ENCODE results near the gene CPNE4.

Gene CPNE4

DNA sequence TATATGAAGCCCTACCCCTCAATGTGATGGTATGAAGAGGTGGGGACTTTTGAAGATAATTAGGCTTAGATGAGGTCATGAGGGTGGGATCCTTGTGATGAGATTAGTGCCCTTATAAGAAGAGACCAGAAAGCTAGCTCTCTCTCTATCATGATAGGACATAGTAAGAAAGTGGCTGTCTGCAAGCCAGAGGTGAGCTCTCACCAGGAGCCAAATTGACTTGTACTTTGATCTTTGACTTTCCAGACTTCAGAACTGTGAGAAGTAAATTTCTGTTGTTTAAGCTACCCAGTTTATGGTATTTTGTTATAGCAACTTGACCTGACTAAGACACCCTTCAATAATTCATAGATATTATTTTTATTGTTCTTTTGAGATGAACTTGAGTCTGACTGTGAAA lies 502.2 kb downstream of the CPNE4 start:
- no peak overlapping the region for H3K9ac ChIP-seq (ENCODE audit: low read length)
- H3K27me3 ChIP-seq (ENCODE audit: control insufficient read depth in 1 of 2, insufficient read depth in 2 of 2, low read length in 2 of 2) = no peaks in the 10 kb centered on the region
- H3K27ac ChIP-seq (ENCODE audit: low read depth, low read length) = no peak overlapping the region
- no peaks in the 10 kb centered on the region for H3K36me3 ChIP-seq (ENCODE audit: insufficient read depth, low read length)
- no peaks in the 10 kb centered on the region for H3K4me1 ChIP-seq (ENCODE audit: insufficient read depth, low read length)
- H3K4me3 ChIP-seq (ENCODE audit: low read depth in 1 of 2, low read length in 2 of 2) = no peak overlapping the region
- H3K9me3 ChIP-seq (ENCODE audit: low read length) = no peaks in the 10 kb centered on the region

DNA sequence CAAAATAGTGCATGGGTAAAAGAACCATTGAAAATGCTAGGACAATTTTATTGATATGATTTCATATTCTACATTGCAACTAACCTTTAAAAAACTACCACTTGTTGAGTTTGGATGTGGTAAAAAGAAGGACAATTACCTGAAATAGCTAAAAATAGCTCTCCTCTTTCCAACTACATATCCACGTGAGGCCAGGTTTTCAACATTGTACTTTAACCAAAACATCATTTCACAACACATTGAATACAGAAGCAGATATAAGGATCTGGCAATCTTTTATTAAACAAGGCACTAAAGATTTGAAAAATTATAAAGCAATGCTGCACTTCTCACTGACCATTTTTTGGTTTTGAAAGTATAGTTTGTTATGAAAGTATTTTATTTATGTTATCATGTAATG lies 504.0 kb downstream of the CPNE4 start:
- Histone ChIP-seq H3K27ac (ENCODE audit: low read depth, low read length) (no peak overlapping the region), H3K4me1 (ENCODE audit: insufficient read depth, low read length) (no peaks in the 10 kb centered on the region), H3K27me3 (ENCODE audit: control insufficient read depth in 1 of 2, insufficient read depth in 2 of 2, low read length in 2 of 2) (peaks cover 0 to 7% of the 10 kb centered on the region in 2 donors), H3K9me3 (ENCODE audit: low read length) (no peaks in the 10 kb centered on the region), H3K9ac (ENCODE audit: low read length) (no peak overlapping the region), H3K36me3 (ENCODE audit: insufficient read depth, low read length) (no peaks in the 10 kb centered on the region), H3K4me3 (ENCODE audit: low read depth in 1 of 2, low read length in 2 of 2) (no peak overlapping the region)

- Histone ChIP-seq H3K36me3 (ENCODE audit: insufficient read depth, low read length) (no peaks in the 10 kb centered on the region), H3K9ac (ENCODE audit: low read length) (no peak overlapping the region), H3K27me3 (ENCODE audit: control insufficient read depth in 1 of 2, insufficient read depth in 2 of 2, low read length in 2 of 2) (peaks cover 0 to 7% of the 10 kb centered on the region in 2 donors), H3K9me3 (ENCODE audit: low read length) (no peaks in the 10 kb centered on the region), H3K27ac (ENCODE audit: low read depth, low read length) (no peak overlapping the region), H3K4me3 (ENCODE audit: low read depth in 1 of 2, low read length in 2 of 2) (no peak overlapping the region), H3K4me1 (ENCODE audit: insufficient read depth, low read length) (no peaks in the 10 kb centered on the region)
These were observed 504.4 kb downstream of the CPNE4 start for GRCh38 chr3:131530388-131530787.

- no peaks in the 10 kb centered on the region for H3K9me3 ChIP-seq (ENCODE audit: low read length)
- no peaks in the 10 kb centered on the region for H3K4me1 ChIP-seq (ENCODE audit: insufficient read depth, low read length)
- H3K9ac ChIP-seq (ENCODE audit: low read length) = no peak overlapping the region
- peaks cover 3 to 7% of the 10 kb centered on the region in 2 donors for H3K27me3 ChIP-seq (ENCODE audit: control insufficient read depth in 1 of 2, insufficient read depth in 2 of 2, low read length in 2 of 2)
- H3K36me3 ChIP-seq (ENCODE audit: insufficient read depth, low read length) = no peaks in the 10 kb centered on the region
- H3K27ac ChIP-seq (ENCODE audit: low read depth, low read length) = no peak overlapping the region
- peak overlapping the region in 1 of 2 donors; percentile 12 for H3K4me3 ChIP-seq (ENCODE audit: low read depth in 1 of 2, low read length in 2 of 2)
These were observed 507.9 kb downstream of the CPNE4 start for GRCh38 chr3:131526801-131527347.

DNA sequence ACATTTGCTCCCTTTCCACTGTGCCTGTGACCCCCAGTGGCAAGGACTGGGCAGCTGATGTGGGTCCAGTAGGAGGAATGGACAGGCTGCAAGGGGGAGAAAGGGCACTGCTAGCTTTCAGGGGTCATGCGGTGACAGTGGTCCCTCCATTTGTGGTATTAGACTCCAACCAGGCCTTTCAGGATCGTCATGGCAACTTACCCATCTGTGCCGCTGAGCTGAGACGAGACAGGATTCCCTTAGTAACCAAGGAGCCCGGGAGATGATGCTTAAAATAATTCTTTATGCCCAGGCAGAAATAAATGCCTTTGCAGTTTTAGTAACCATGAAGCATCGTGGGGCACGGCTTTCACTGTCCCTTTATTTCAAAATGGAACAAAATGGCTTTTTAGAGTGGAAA lies 516.1 kb downstream of the CPNE4 start:
- H3K9me3 ChIP-seq (ENCODE audit: low read length) = no peaks in the 10 kb centered on the region
- no peaks in the 10 kb centered on the region for H3K27me3 ChIP-seq (ENCODE audit: control insufficient read depth in 1 of 2, insufficient read depth in 2 of 2, low read length in 2 of 2)
- H3K4me1 ChIP-seq (ENCODE audit: insufficient read depth, low read length) = no peaks in the 10 kb centered on the region
- H3K36me3 ChIP-seq (ENCODE audit: insufficient read depth, low read length) = no peaks in the 10 kb centered on the region
- H3K4me3 ChIP-seq (ENCODE audit: low read depth in 1 of 2, low read length in 2 of 2) = no peak overlapping the region
- H3K9ac ChIP-seq (ENCODE audit: low read length) = no peak overlapping the region
- no peak overlapping the region for H3K27ac ChIP-seq (ENCODE audit: low read depth, low read length)

DNA sequence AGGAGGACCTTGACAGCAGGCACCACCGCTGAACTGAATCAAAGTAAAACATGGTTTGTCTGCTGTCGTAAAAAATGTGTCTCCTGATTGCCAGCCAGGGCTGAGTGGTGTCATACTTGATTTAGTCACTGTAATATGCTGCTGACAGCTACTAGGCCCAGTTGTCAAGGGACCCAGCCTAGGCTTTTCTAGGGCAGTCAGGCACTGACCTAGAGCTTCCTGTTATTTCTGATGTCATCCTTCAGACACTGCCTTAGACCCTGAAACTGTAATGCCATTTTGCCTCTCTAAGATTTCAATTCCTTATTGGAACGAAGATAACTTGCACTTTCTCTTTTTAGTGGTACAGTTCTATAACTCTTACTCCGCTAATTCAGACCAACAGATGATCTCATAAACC lies 529.4 kb downstream of the CPNE4 start:
- no peak overlapping the region for H3K4me3 ChIP-seq (ENCODE audit: low read depth in 1 of 2, low read length in 2 of 2)
- H3K36me3 ChIP-seq (ENCODE audit: insufficient read depth, low read length) = no peaks in the 10 kb centered on the region
- peaks cover 23% of the 10 kb centered on the region for H3K4me1 ChIP-seq (ENCODE audit: insufficient read depth, low read length)
- no peak overlapping the region for H3K27ac ChIP-seq (ENCODE audit: low read depth, low read length)
- no peak overlapping the region for H3K9ac ChIP-seq (ENCODE audit: low read length)
- no peaks in the 10 kb centered on the region for H3K27me3 ChIP-seq (ENCODE audit: control insufficient read depth in 1 of 2, insufficient read depth in 2 of 2, low read length in 2 of 2)
- no peaks in the 10 kb centered on the region for H3K9me3 ChIP-seq (ENCODE audit: low read length)

DNA sequence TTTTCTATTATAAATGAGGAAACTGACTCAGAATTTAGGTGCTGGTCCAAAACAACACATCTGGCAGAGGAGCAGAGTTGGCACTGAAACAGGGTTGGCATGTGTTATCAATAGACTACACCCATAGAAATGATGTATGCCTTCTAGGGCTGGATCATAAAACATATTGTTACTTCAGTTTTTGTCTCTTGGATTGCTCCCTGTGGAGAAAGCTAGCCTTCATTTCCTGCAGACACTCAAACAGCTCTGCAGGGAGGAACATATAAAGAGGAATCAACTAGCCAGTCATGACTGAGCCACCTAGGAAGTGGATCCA lies 531.5 kb downstream of the CPNE4 start:
- H3K27ac ChIP-seq (ENCODE audit: low read depth, low read length) = peak overlapping the region; percentile 84
- H3K36me3 ChIP-seq (ENCODE audit: insufficient read depth, low read length) = no peaks in the 10 kb centered on the region
- H3K4me1 ChIP-seq (ENCODE audit: insufficient read depth, low read length) = peaks cover 23% of the 10 kb centered on the region
- no peaks in the 10 kb centered on the region for H3K27me3 ChIP-seq (ENCODE audit: control insufficient read depth in 1 of 2, insufficient read depth in 2 of 2, low read length in 2 of 2)
- peak overlapping the region; percentile 92 to 95 for H3K4me3 ChIP-seq (ENCODE audit: low read depth in 1 of 2, low read length in 2 of 2)
- no peaks in the 10 kb centered on the region for H3K9me3 ChIP-seq (ENCODE audit: low read length)
- peak overlapping the region; percentile 72 for H3K9ac ChIP-seq (ENCODE audit: low read length)

GRCh38 chr3:131502530-131503319 lies 532.1 kb downstream of the CPNE4 start, which contains the start of gene MRPL3:
Gene MRPL3, minus strand, starts transcription at chr3:131502971. Its CDS starts 150 bp downstream, at chr3:131502821.
- Histone ChIP-seq H3K4me3 (ENCODE audit: low read depth in 1 of 2, low read length in 2 of 2) (peak within 1 kb of the TSS; percentile 92 to 95), H3K36me3 (ENCODE audit: insufficient read depth, low read length) (peaks cover 4% of the 10 kb centered on the region), H3K27ac (ENCODE audit: low read depth, low read length) (peak within 1 kb of the TSS; percentile 84), H3K4me1 (ENCODE audit: insufficient read depth, low read length) (peaks cover 23% of the 10 kb centered on the region), H3K27me3 (ENCODE audit: control insufficient read depth in 1 of 2, insufficient read depth in 2 of 2, low read length in 2 of 2) (no peaks in the 10 kb centered on the region), H3K9me3 (ENCODE audit: low read length) (no peaks in the 10 kb centered on the region), H3K9ac (ENCODE audit: low read length) (peak within 1 kb of the TSS; percentile 72)

DNA sequence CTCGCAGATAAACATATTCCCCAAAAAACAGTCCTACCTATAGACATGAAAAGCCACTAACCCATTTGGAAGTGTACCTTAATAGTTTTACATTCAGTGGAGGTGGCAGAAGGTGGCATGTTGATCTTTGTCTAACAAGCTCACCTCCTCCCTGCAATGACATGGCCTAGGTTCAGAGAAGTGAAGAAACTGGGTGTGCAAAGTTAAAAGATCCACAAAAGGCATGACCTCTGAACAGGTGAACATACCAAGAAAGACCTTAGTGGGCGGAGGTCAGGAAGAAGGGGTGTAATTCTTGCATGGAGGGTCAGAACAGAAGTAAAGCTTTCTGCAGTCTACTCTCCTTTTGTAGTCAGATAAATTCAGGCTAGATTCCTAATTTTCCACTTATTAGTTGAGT lies 532.9 kb downstream of the CPNE4 start:
- Histone ChIP-seq H3K27me3 (ENCODE audit: control insufficient read depth in 1 of 2, insufficient read depth in 2 of 2, low read length in 2 of 2) (no peaks in the 10 kb centered on the region), H3K4me3 (ENCODE audit: low read depth in 1 of 2, low read length in 2 of 2) (peak overlapping the region; percentile 92 to 95), H3K9ac (ENCODE audit: low read length) (peak overlapping the region; percentile 72), H3K27ac (ENCODE audit: low read depth, low read length) (peak overlapping the region; percentile 84), H3K4me1 (ENCODE audit: insufficient read depth, low read length) (peaks cover 23% of the 10 kb centered on the region), H3K9me3 (ENCODE audit: low read length) (no peaks in the 10 kb centered on the region), H3K36me3 (ENCODE audit: insufficient read depth, low read length) (peaks cover 9% of the 10 kb centered on the region)

DNA sequence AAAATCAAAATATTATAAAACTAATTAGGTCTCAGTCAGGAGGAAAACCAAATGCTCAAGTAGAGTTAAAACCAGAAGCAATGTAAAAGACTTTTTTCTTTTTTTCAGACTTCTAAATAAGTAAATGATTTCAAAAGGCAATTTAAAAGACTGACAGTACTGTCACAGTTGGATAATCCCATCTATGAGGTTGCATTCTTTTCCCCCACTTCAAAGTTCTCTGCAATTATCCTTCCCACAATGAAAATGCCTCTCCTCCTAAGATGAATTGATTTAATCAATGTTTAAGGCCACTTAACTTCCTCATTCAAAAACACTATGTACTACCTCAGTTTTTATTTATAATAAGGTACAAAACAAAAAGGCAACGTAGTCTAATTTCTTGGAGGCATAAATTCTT lies 540.1 kb downstream of the CPNE4 start:
- no peak overlapping the region for H3K9ac ChIP-seq (ENCODE audit: low read length)
- H3K36me3 ChIP-seq (ENCODE audit: insufficient read depth, low read length) = peaks cover 28% of the 10 kb centered on the region
- H3K27me3 ChIP-seq (ENCODE audit: control insufficient read depth in 1 of 2, insufficient read depth in 2 of 2, low read length in 2 of 2) = no peaks in the 10 kb centered on the region
- no peak overlapping the region for H3K27ac ChIP-seq (ENCODE audit: low read depth, low read length)
- H3K9me3 ChIP-seq (ENCODE audit: low read length) = no peaks in the 10 kb centered on the region
- H3K4me1 ChIP-seq (ENCODE audit: insufficient read depth, low read length) = no peaks in the 10 kb centered on the region
- H3K4me3 ChIP-seq (ENCODE audit: low read depth in 1 of 2, low read length in 2 of 2) = no peak overlapping the region

DNA sequence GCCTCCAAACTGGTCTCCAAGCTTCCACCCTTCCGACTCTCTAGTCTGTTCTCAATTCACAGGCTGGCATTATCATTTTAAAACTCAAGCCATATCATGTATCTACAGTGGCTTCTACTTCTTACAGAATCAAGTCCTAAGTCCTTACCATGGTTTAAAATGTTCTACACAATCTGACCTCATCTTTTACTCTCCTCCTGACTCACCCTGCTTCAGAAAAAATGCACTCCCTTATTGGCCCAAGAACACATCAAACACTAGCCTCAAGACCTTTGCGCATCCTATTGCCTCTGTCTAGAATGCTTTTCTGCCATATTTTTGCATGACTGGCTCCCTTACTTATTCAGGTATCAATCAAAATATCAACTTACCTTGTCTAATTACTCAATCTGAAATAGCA lies 543.0 kb downstream of the CPNE4 start:
- Histone ChIP-seq H3K9me3 (ENCODE audit: low read length) (no peaks in the 10 kb centered on the region), H3K4me3 (ENCODE audit: low read depth in 1 of 2, low read length in 2 of 2) (no peak overlapping the region), H3K27me3 (ENCODE audit: control insufficient read depth in 1 of 2, insufficient read depth in 2 of 2, low read length in 2 of 2) (no peaks in the 10 kb centered on the region), H3K9ac (ENCODE audit: low read length) (no peak overlapping the region), H3K36me3 (ENCODE audit: insufficient read depth, low read length) (peaks cover 21% of the 10 kb centered on the region), H3K4me1 (ENCODE audit: insufficient read depth, low read length) (no peaks in the 10 kb centered on the region), H3K27ac (ENCODE audit: low read depth, low read length) (no peak overlapping the region)

DNA sequence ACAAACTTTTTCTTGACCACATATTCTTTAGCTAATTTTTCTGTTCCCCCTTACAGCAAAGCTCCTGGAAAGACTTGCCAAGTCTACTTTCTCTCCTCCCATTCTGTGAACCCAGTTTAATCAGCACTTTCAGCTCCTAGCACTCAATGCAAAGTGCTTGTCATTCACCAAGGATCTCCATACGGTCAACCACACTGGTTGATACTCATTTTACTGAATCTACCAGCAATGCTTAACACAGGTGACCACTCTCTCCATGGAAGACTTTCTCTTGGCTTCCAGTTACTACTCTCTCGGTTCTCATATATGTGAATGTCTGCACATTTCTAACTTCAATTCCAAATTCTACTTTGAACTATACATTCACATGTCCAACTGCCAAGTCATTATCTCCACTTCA lies 543.7 kb downstream of the CPNE4 start:
- Histone ChIP-seq H3K4me1 (ENCODE audit: insufficient read depth, low read length) (no peaks in the 10 kb centered on the region), H3K36me3 (ENCODE audit: insufficient read depth, low read length) (peaks cover 17% of the 10 kb centered on the region)

More for the DNA sequence above, 543.7 kb downstream of the CPNE4 start:
- Histone ChIP-seq H3K27me3 (ENCODE audit: control insufficient read depth in 1 of 2, insufficient read depth in 2 of 2, low read length in 2 of 2) (no peaks in the 10 kb centered on the region), H3K9me3 (ENCODE audit: low read length) (no peaks in the 10 kb centered on the region), H3K27ac (ENCODE audit: low read depth, low read length) (no peak overlapping the region), H3K4me3 (ENCODE audit: low read depth in 1 of 2, low read length in 2 of 2) (no peak overlapping the region), H3K9ac (ENCODE audit: low read length) (no peak overlapping the region)
